Vagina (tissue), 2 donors: ENCODE results near the gene TSPAN32. TPM values are rescaled to one million over a fixed set of nuclear protein-coding genes. Genes with fewer than 3 reads are reported as not detected.

ENCODE experiments used
- DNase-seq, 2 donors: peaks; one replicate each; pipeline ENCODE4 v3.0.0-alpha.2; 2017; ENCODE audit errors: extremely low spot score in 2 of 2
- H3K27ac ChIP-seq: fragments of 200-600 bp; sonication (generic); one replicate; pipeline ENCODE4 v1.5.1; 2019
- H3K27me3 ChIP-seq: fragments of 200-600 bp; sonication (generic); one replicate; pipeline ENCODE4 v1.5.1; 2019
- H3K36me3 ChIP-seq, 2 donors: fragments of 200-600 bp; sonication (generic); one replicate each; pipeline ENCODE4 v1.5.1; 2017 to 2019
- H3K4me1 ChIP-seq: fragments of 200-600 bp; sonication (generic); one replicate; pipeline ENCODE4 v1.5.1; 2019
- H3K4me3 ChIP-seq, 2 donors: fragments of 200-600 bp; sonication (generic); 1 replicate in 1 of 2; 2 replicates in 1 of 2; pipeline ENCODE4 v1.5.1; 2016 to 2019
- H3K9me3 ChIP-seq: fragments of 200-600 bp; sonication (generic); one replicate; pipeline ENCODE4 v1.5.1; 2019
- CTCF ChIP-seq, 3 experiments: fragments of 450-650 bp in 2 of 3; fragments of 200-600 bp in 1 of 3; sonication (generic) in 1 of 3; IDR thresholded peaks; one replicate each; pipeline ENCODE4 v1.5.1; 2017 to 2019; ENCODE audit warnings: antibody characterized with exemption in 3 of 3, mild to moderate bottlenecking in 2 of 3, moderate library complexity in 2 of 3
- POLR2A ChIP-seq, 2 donors: fragments of 450-650 bp; IDR thresholded peaks; one replicate each; pipeline ENCODE4 v1.6.1; 2017; ENCODE audit warnings: antibody characterized with exemption in 2 of 2, mild to moderate bottlenecking in 2 of 2, moderate library complexity in 2 of 2
- POLR2AphosphoS5 ChIP-seq, 2 donors: sonication (generic); formaldehyde crosslinking; IDR thresholded peaks; one replicate each; pipeline ENCODE4 v1.9.0; 2017; ENCODE audit warnings: antibody characterized with exemption in 2 of 2, mild to moderate bottlenecking in 2 of 2, low read depth in 1 of 2; ENCODE audit not compliant: insufficient read depth in 1 of 2
- intact Hi-C: fragments of 100-400 bp; cut with DNase I; formaldehyde crosslinking; loops from one replicate; pipeline ENCODE4 v1.15.1; 2023
- total RNA-seq: library from RNA; depleted of rRNA; stranded (reverse); fragments of >200 nt; gene quantifications from one replicate; pipeline ENCODE4 v1.2.3, GENCODE V29; 2016

The TSPAN32 gene
- total RNA-seq, 1 donor from 2014 or later, result 3.7 TPM

- TF ChIP-seq POLR2A (IDR thresholded peaks at IDR 0.05), result no peak
- no peaks in the 10 kb centered on the region for H3K4me1 ChIP-seq
- no peaks in the 10 kb centered on the region for H3K9me3 ChIP-seq
- intact Hi-C loops, result no loop called here
- H3K36me3 ChIP-seq, result no peaks in the 10 kb centered on the region
- H3K4me3 ChIP-seq, result no peak overlapping the region
- no peak overlapping the region for H3K27ac ChIP-seq
- no peak for DNase-seq
- no peaks in the 10 kb centered on the region for H3K27me3 ChIP-seq
These were observed 12.5 kb upstream of the TSPAN32 start for GRCh38 chr11:2289350-2289749.

DNA sequence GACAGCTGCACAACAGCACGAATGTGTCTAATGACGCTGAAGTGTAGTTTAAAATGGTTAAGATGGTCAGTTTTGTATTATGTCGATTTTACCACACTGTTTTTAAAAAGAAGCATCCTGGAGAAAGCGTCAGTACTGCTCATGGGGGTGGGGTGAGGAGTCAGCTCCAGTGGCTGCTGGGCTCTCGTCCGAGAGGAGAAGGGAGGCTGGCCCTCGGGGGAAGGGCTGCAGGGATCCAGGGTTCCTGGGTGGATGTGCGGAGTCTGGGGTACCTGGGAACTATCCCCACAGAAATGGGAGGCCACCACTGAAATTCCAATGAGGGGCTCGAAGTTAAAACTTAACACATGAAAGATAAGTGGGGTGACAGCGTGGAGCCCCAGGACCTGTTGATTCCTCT lies 12.0 kb upstream of the TSPAN32 start:
- H3K27me3 ChIP-seq, result no peaks in the 10 kb centered on the region
- H3K36me3 ChIP-seq, result no peaks in the 10 kb centered on the region
- TF ChIP-seq POLR2A (IDR thresholded peaks at IDR 0.05) (no peak), POLR2AphosphoS5 (IDR thresholded peaks at IDR 0.05; ENCODE audit: insufficient read depth in 1 of 2, low read depth in 1 of 2) (no peak), CTCF (IDR thresholded peaks at IDR 0.05) (no peak)
- no peak for DNase-seq
- intact Hi-C loops, result no loop called here
- no peak overlapping the region for H3K27ac ChIP-seq
- no peaks in the 10 kb centered on the region for H3K9me3 ChIP-seq
- no peak overlapping the region for H3K4me3 ChIP-seq
- no peaks in the 10 kb centered on the region for H3K4me1 ChIP-seq

GRCh38 chr11:2290351-2290841 lies 11.4 kb upstream of the TSPAN32 start:
- Histone ChIP-seq H3K4me1 (no peaks in the 10 kb centered on the region), H3K4me3 (no peak overlapping the region), H3K27ac (no peak overlapping the region), H3K36me3 (no peaks in the 10 kb centered on the region), H3K9me3 (no peaks in the 10 kb centered on the region), H3K27me3 (no peaks in the 10 kb centered on the region)
- intact Hi-C loops, result no loop called here
- DNase-seq, result no peak
- no peak for TF ChIP-seq POLR2A (IDR thresholded peaks at IDR 0.05)
- TF ChIP-seq POLR2AphosphoS5 (IDR thresholded peaks at IDR 0.05; ENCODE audit: insufficient read depth in 1 of 2, low read depth in 1 of 2), result no peak
- no peak for TF ChIP-seq CTCF (IDR thresholded peaks at IDR 0.05)

DNA sequence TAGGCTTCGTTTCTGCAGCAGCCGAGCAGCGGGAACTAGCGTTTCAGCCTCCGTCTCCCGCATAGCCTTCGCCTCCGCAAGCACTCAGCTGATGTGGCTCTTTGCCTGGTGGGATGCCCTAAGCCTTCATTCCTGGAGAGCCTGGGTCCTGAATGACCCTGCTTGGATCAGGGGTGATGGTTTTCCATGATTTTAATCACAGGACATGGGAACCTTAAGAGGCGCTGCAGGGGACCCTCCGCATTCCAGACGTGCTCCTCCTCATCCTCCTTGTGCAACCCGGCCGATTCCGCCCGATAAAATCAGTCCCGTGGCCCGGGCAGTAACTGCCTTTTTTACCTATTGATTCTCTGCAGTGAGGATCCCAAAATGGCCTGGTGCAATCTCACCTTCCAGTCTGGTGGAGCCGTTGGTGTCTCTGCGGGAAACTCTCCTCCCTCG lies 8.3 kb upstream of the TSPAN32 start:
- intact Hi-C loops, result no loop called here
- no peak overlapping the region for H3K27ac ChIP-seq
- DNase-seq, result no peak
- H3K27me3 ChIP-seq, result no peaks in the 10 kb centered on the region
- no peaks in the 10 kb centered on the region for H3K9me3 ChIP-seq
- no peaks in the 10 kb centered on the region for H3K4me1 ChIP-seq
- H3K36me3 ChIP-seq, result no peaks in the 10 kb centered on the region
- TF ChIP-seq CTCF (IDR thresholded peaks at IDR 0.05), result no peak
- TF ChIP-seq POLR2AphosphoS5 (IDR thresholded peaks at IDR 0.05; ENCODE audit: insufficient read depth in 1 of 2, low read depth in 1 of 2), result no peak
- no peak for TF ChIP-seq POLR2A (IDR thresholded peaks at IDR 0.05)
- H3K4me3 ChIP-seq, result no peak overlapping the region

GRCh38 chr11:2293984-2294925 lies 7.6 kb upstream of the TSPAN32 start:
- Histone ChIP-seq H3K36me3 (no peaks in the 10 kb centered on the region), H3K4me1 (no peaks in the 10 kb centered on the region), H3K9me3 (no peaks in the 10 kb centered on the region), H3K27me3 (no peaks in the 10 kb centered on the region), H3K4me3 (no peak overlapping the region), H3K27ac (no peak overlapping the region)
- TF ChIP-seq POLR2AphosphoS5 (IDR thresholded peaks at IDR 0.05; ENCODE audit: insufficient read depth in 1 of 2, low read depth in 1 of 2) (no peak), POLR2A (IDR thresholded peaks at IDR 0.05) (no peak), CTCF (IDR thresholded peaks at IDR 0.05) (no peak)
- DNase-seq, result peak in 1 of 2 donors; percentile 93
- intact Hi-C loops, result no loop called here
